ENCODE data around the gene AATK. TPM values are rescaled to one million over a fixed set of nuclear protein-coding genes. Genes with fewer than 3 reads are reported as not detected.
A peak's percentile ranks its signal among the peaks of the same experiment; 100 is the strongest.

Gene AATK
- total and polyA plus RNA-seq, 9 of the 15 experiments (the other 6 are each of a cell fraction or from before 2014, with no cell fraction given), result 0.11 to 0.55 (median 0.38) TPM; not detected in 5

- TF ChIP-seq ZNF318 (IDR thresholded peaks at IDR 0.05; ENCODE audit: borderline replicate concordance in 1 of 2, low read depth in 1 of 2), result no peak
- TF ChIP-seq MTA3 (IDR thresholded peaks at IDR 0.05; ENCODE audit: borderline replicate concordance), result peak; percentile 66; the same call in 1 of the 2 replicates
- TF ChIP-seq ZNF280A (IDR thresholded peaks at IDR 0.05; ENCODE audit: low read depth, partially characterized antibody), result no peak
- TF ChIP-seq ELF1 (tag; IDR thresholded peaks at IDR 0.05), result no peak
- TF ChIP-seq RCOR1 (IDR thresholded peaks at IDR 0.05; ENCODE audit: borderline replicate concordance in 1 of 2, low read depth in 2 of 2, low read length in 2 of 2), result peak in 1 of 2 experiments; percentile 84; a peak in 3 of 4 replicates
- no peak for TF ChIP-seq GTF2A2 (tag; IDR thresholded peaks at IDR 0.05)
- TF ChIP-seq TGIF2 (CRISPR knock-in tag; IDR thresholded peaks at IDR 0.05), result no peak
- TF ChIP-seq TSHZ1 (CRISPR knock-in tag; IDR thresholded peaks at IDR 0.05), result no peak
- TF ChIP-seq SOX6 (IDR thresholded peaks at IDR 0.05), result peak; percentile 50; the same call in 1 of the 2 replicates
- no peak for TF ChIP-seq RFX7 (CRISPR knock-in tag; IDR thresholded peaks at IDR 0.05)
- TF ChIP-seq ZKSCAN3 (CRISPR knock-in tag; IDR thresholded peaks at IDR 0.05), result no peak
- no peak for TF ChIP-seq ILK (tag; IDR thresholded peaks at IDR 0.05; ENCODE audit: borderline replicate concordance, low read depth)
These were observed 64.3 kb downstream of the AATK start (continued) for GRCh38 chr17:81101614-81102306.
